Measurements from ENCODE around the gene SSR2. TPM values are rescaled to one million over a fixed set of nuclear protein-coding genes. Genes with fewer than 3 reads are reported as not detected.
A peak's percentile ranks its signal among the peaks of the same experiment; 100 is the strongest.
"Not testable (repeated sequence)": the region's sequence is repeated elsewhere in the genome, so short reads cannot be mapped to it uniquely, and the experiment has no call there.

The SSR2 gene
- total RNA-seq, 6 experiments from 2014 or later, result 341 to 419 (median 374) TPM

DNA sequence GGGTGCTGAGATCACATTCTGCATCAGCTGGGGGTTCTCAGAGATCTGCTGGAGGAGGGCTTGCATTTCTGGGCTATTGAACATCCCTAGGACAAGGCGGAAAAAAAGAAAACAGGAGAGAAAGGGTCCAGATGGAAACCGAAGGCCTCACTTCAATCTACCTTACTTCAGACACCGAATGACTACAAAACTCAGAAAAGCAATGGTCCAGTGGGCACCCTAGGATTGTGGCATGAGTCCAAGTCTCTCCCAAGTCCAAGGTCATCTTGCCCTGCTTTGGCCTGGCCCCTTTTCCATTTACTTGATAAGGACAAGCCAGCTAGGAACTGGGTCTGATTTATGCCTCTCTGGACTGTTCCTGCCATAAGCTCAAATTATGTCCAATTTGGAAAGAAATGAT is 22.1 kb upstream of the SSR2 start:
- Mint-ChIP-seq H3K36me3 (ENCODE audit: low read depth) (peaks cover 10% of the 10 kb centered on the region), H3K9me3 (no peaks in the 10 kb centered on the region), H3K4me1 (ENCODE audit: low read depth) (peaks cover 14% of the 10 kb centered on the region), H3K4me3 (no peak overlapping the region), H3K27ac (no peak overlapping the region), H3K27me3 (ENCODE audit: insufficient read depth) (peaks cover 1% of the 10 kb centered on the region; the same call in 1 of the 2 replicates)
- no peak for DNase-seq
- TF ChIP-seq, protein P1, sequence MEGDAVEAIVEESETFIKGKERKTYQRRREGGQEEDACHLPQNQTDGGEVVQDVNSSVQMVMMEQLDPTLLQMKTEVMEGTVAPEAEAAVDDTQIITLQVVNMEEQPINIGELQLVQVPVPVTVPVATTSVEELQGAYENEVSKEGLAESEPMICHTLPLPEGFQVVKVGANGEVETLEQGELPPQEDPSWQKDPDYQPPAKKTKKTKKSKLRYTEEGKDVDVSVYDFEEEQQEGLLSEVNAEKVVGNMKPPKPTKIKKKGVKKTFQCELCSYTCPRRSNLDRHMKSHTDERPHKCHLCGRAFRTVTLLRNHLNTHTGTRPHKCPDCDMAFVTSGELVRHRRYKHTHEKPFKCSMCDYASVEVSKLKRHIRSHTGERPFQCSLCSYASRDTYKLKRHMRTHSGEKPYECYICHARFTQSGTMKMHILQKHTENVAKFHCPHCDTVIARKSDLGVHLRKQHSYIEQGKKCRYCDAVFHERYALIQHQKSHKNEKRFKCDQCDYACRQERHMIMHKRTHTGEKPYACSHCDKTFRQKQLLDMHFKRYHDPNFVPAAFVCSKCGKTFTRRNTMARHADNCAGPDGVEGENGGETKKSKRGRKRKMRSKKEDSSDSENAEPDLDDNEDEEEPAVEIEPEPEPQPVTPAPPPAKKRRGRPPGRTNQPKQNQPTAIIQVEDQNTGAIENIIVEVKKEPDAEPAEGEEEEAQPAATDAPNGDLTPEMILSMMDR (IDR thresholded peaks at IDR 0.05), result no peak

DNA sequence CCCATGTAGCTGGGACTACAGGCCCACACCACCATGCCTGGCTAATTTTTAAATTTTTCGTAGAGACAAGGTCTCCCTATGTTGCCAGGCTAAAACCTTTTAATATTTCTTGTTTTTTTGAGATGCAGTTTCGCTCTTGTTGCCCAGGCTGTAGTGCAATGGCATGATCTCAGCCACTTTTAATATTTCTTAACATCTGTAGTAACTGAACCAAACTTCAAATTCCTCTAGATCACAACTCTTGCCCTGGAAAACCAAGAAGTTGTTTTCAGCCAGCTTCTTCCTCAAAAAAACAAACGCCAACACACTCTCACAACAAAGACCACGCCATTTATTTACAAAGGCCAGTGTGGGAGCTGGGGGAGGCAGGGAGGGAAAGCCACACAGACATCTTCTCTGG is 14.2 kb upstream of the SSR2 start:
- not testable (repeated sequence) for H3K36me3 Mint-ChIP-seq (ENCODE audit: low read depth); H3K27ac Mint-ChIP-seq; H3K9me3 Mint-ChIP-seq; H3K27me3 Mint-ChIP-seq (ENCODE audit: insufficient read depth); H3K4me3 Mint-ChIP-seq; DNase-seq
- peaks cover 12% of the 10 kb centered on the region for H3K4me1 Mint-ChIP-seq (ENCODE audit: low read depth)

DNA sequence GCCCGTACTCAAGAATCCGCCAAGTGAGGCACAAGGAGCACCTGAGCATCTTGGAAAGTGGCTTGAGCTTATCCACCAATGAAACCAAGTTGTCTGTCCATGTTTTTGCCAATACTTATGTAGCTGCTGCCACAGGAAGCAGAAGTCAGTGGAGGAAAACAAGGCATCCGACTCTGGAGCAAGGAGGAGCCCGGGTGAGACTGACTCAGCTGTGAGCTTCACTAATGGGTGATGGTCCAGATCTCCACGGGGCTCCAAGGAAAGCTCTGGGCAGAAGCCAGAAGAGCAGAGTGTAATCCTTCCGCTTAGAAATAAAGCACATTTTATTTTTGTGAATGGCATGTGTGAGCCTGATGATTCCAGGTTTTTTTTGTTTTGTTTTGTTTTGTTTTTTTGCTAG is 12.3 kb upstream of the SSR2 start:
- no peak for DNase-seq
- Mint-ChIP-seq H3K4me1 (ENCODE audit: low read depth) (peaks cover 12% of the 10 kb centered on the region), H3K27me3 (ENCODE audit: insufficient read depth) (peaks cover 2% of the 10 kb centered on the region; the same call in 1 of the 2 replicates), H3K4me3 (no peak overlapping the region), H3K36me3 (ENCODE audit: low read depth) (no peaks in the 10 kb centered on the region), H3K9me3 (no peaks in the 10 kb centered on the region), H3K27ac (peak overlapping the region; percentile 2; the same call in 1 of the 2 replicates)
- TF ChIP-seq, protein P1 (IDR thresholded peaks at IDR 0.05), result no peak

DNA sequence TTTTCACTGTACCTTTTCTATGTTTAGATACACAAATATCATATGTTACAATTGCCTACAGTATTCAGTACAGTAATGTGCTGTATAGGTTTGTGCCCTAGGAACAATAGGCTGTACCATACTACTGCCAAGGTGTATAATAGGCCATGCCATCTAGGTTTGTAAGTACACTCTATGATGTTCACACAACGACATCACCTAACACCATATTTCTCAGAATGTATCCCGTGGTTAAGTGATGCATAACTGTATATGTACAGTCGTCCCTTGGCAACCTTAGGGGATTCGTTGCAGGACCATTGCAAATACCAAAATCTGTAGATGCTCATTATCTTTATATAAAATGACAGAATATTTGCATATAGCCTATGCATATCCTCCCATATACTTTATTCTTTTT is 5.8 kb upstream of the SSR2 start:
- Mint-ChIP-seq H3K36me3 (ENCODE audit: low read depth) (no peaks in the 10 kb centered on the region), H3K9me3 (no peaks in the 10 kb centered on the region), H3K4me3 (no peak overlapping the region), H3K4me1 (ENCODE audit: low read depth) (peaks cover 5% of the 10 kb centered on the region), H3K27ac (no peak overlapping the region), H3K27me3 (ENCODE audit: insufficient read depth) (peaks cover 2% of the 10 kb centered on the region; the same call in 1 of the 2 replicates)
- TF ChIP-seq, protein P1 (IDR thresholded peaks at IDR 0.05), result no peak
- DNase-seq, result no peak

DNA sequence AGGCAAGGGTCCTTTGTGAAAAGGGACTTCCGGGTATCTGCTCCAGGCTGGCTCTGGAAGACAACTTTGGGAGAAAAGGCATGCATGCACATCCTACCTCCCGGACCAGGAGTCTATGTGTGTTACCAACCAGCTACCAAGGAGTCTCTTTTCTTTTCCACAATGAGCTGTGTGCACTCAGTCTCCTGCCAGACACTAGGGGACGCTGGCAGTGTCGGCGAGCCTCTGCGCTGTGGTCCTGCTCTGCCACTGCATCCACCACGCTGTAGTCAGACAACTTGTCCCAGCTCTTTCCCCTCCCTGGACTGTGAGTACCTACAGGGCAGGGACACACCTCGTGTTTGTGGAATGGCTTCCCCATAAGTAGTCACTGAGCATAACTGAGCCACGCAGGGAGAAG is 5.1 kb upstream of the SSR2 start:
- H3K27me3 Mint-ChIP-seq (ENCODE audit: insufficient read depth), result peaks cover 2% of the 10 kb centered on the region; the same call in 1 of the 2 replicates
- H3K4me3 Mint-ChIP-seq, result no peak overlapping the region
- H3K4me1 Mint-ChIP-seq (ENCODE audit: low read depth), result peaks cover 5% of the 10 kb centered on the region
- peak; percentile 55 for DNase-seq
- no peak overlapping the region for H3K27ac Mint-ChIP-seq
- TF ChIP-seq, protein P1 (IDR thresholded peaks at IDR 0.05), result peak; percentile 73
- H3K36me3 Mint-ChIP-seq (ENCODE audit: low read depth), result no peaks in the 10 kb centered on the region
- H3K9me3 Mint-ChIP-seq, result no peaks in the 10 kb centered on the region

DNA sequence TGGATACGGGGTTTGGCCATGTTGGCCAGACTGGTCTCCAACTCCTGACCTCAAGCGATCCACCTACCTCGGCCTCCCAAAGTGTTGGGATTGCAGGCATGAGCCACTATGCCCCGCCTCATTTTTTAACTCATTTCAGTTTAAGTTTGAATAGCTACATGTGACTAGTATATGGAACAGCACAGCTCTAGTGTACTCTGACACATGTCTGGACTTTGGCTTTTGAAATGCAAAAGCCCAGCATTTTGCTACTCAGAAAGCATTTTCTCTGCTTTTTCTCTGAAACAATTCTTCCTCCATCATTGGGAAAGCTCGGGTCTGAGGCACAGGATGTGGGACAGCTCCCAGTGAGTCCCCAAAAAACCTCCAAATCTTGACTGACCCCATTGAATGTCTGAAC is 4.0 kb upstream of the SSR2 start:
- H3K36me3 Mint-ChIP-seq (ENCODE audit: low read depth), result peaks cover 7% of the 10 kb centered on the region
- TF ChIP-seq, protein P1 (IDR thresholded peaks at IDR 0.05), result no peak
- no peak overlapping the region for H3K4me3 Mint-ChIP-seq
- peaks cover 4% of the 10 kb centered on the region for H3K27me3 Mint-ChIP-seq (ENCODE audit: insufficient read depth)
- peaks cover 12% of the 10 kb centered on the region for H3K4me1 Mint-ChIP-seq (ENCODE audit: low read depth)
- DNase-seq, result no peak
- no peak overlapping the region for H3K27ac Mint-ChIP-seq
- no peaks in the 10 kb centered on the region for H3K9me3 Mint-ChIP-seq

Measured in HFFc6 (cell line).